GM18868 (cell line): Measurements from ENCODE around the gene OR6X1.
"Not testable (repeated sequence)": the region's sequence is repeated elsewhere in the genome, so short reads cannot be mapped to it uniquely, and the experiment has no call there.

ENCODE experiments used
- ATAC-seq: cut with Tn5 transposase; IDR thresholded peaks from one replicate; pipeline ENCODE4 v1.9.1; 2021; ENCODE audit warnings: mild to moderate bottlenecking, moderate library complexity; ENCODE audit not compliant: unreplicated experiment

OR6X1 gene

GRCh38 chr11:123755344-123755743 is 1.0 kb upstream of the OR6X1 start:
- ATAC-seq = no peak

- no peak for ATAC-seq
These were observed 1.2 kb downstream of the OR6X1 start for GRCh38 chr11:123753110-123753509.

- no peak for ATAC-seq
These were observed 2.5 kb downstream of the OR6X1 start for GRCh38 chr11:123751781-123752180.

GRCh38 chr11:123748349-123748748 is 6.0 kb downstream of the OR6X1 start:
- ATAC-seq = not testable (repeated sequence)

DNA sequence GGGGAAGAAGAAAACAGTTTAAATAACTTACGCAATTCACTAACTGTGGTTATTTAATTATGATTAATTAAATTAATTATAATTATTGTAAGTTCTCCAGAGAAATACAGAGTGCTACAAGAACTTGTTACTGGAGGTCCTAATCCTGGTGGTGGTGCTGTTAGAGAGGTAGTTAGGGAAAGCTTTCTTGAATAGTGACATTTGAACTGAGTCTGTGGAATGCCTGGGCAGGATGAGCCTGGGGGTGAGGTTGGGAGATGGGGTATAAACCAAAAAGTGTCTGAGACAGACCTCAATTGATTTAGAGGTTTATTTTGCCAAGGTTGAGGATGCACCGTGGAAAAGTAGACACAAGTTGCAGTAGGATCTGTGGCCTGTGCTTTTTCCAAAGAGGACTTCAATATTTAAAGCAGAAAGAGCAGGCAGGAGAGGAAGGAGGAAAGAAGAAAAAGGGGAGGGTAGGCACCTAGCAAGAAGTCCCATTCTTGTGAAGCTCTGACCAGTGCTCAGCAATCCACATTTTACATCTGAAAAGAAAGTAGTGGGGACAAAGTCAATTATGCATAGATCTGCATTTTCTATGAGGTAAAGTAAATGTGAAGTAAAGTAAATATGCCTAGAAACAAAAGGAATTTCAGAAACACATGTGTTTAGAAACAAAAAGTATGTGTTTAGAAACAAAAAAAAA is 8.4 kb downstream of the OR6X1 start:
- no peak for ATAC-seq

DNA sequence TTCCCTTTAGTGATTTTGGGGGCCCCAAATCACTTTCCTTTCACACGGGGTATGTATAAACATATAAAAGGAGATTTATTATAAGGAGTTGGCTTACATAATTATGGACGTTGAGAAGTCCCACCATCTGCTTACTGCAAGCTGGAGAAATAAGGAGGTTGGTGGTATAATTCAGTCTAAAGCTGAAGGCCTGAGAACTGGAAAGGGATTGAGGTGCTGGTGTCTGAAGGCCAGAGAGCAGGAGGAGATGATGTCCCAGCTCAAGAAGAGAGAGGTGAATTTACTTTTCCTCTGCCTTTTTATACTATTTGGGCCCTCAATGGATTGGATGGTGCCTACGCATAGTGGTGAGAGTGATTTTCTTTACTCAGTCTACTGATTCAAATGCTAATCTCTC is 11.6 kb downstream of the OR6X1 start:
- ATAC-seq = no peak

DNA sequence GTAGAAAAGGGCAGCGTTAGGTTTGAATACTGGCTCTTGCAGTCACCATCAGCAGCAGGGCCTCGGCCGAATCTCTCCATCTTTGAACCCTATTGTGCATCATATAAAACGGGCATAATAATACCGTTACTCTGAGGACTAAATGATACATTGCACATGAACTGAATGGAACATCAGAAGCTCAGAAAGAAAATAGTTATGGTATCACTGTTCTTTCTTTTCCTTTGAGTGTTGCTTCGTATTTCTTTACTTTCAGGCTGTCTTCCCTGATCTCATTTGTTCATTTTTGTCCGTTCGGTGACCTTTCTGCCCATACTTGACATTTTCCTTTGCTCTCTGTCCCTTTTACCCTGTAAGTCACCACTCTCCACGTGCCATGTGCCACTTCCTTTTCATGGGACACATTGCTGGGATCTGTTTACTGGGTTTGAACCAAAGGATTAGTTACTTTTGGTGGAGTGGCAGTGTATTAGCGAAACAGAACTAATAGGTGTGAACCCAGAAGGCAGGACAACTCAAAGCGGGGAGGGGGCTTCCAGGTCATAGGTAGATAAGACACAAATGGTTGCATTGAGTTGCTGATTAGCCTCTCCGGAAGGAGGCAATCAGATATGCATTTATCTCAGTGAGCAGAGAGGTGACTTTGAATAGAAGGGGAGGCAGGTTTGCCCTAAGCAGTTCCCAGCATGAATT is 12.1 kb downstream of the OR6X1 start:
- ATAC-seq = no peak

GRCh38 chr11:123741159-123742030 is 12.9 kb downstream of the OR6X1 start, which contains the start of gene ZNF202:
TSS of gene ZNF202 (minus strand) at chr11:123741660. CDS start at chr11:123730888, 10,772 bp downstream.
- peak; percentile 99 for ATAC-seq

GRCh38 chr11:123740787-123741158 is 13.5 kb downstream of the OR6X1 start:
- no peak for ATAC-seq

DNA sequence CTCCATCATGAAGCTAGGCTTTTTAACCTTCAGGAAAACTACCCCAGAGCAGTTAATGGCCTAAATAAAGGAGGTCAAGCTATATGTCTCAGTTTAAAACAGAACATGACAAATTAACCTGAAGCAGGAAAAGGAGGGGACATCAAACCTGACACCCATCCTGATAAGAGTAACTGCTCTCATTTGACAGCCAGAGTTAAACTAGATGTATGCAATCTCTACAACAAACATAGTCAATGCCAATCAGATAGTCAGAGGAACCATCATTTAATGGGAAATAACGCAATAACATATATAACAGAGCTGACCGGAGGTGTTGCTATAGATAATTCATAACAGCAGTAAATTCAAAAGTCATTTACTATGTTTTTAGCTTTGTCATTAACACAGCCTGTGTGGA is 15.9 kb downstream of the OR6X1 start:
- no peak for ATAC-seq

GRCh38 chr11:123736769-123737168 is 17.5 kb downstream of the OR6X1 start:
- ATAC-seq = no peak

DNA sequence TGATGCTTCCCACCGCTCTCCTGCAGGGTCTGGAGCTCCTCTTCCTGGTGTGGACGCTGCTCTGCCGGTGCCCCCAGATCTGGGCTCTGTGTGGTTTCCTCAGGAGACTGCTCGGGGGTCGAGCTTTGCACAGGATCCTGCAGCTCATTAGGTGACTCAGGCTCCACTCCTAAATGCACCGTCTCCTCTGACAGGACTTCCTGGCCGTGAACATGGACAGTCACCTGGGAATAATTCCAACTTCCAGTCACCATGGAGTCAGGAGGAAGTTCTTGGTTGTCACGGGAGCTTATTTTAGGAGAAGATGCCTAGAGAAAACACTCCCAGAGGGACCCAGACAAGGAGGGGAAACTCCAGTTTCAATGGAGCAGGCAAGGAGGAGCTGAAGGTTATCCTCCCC is 24.7 kb downstream of the OR6X1 start:
- no peak for ATAC-seq

- ATAC-seq = no peak
These were observed 28.2 kb downstream of the OR6X1 start for GRCh38 chr11:123725995-123726655.

GRCh38 chr11:123719452-123719851 is 34.9 kb downstream of the OR6X1 start:
- no peak for ATAC-seq

- no peak for ATAC-seq
These were observed 35.8 kb downstream of the OR6X1 start for GRCh38 chr11:123718469-123718868.

- ATAC-seq = no peak
These were observed 36.3 kb downstream of the OR6X1 start for GRCh38 chr11:123718063-123718462.

DNA sequence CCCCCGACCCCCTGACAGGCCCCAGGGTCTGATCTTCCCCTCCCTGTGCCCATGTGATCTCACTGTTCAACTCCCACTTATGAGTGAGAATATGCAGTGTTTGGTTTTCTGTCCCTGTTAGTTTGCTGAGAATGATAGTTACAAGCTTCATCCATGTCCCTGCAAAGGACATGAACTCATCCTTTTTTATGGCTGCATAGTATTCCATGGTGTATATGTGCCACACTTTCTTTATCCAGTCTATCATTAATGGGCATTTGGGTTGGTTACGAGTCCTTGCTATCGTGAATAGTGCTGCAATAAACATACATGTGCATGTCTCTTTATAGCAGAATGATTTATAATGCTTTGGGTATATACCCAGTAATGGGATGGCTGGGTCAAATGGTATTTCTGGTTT is 41.7 kb downstream of the OR6X1 start:
- ATAC-seq = not testable (repeated sequence)

DNA sequence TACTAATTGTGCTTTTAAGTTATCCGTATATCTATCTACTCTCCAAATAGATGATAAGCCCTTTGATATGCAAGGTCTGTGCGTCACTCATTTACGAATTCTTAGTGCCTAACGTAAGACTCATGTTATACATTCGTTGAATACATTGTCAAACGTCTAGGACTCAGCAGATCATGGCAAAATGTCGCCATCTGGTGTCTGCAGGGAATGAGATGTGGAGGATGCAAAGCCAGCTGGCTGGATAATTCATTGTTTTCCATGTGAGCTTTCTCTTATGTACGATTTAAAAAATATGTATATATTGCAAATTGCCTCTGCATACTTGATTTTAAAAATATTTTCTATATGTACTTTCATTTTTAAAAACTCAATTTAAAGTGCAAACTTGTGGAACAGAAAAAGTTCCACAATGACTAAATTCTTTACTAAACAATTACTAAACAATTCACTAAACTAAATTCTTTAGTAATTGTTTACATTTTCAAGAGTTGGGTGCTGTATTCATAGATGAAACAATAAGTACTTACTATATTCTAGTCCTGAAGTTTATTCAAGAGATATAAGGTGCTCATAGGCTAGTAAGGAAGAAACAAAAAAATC is 46.6 kb downstream of the OR6X1 start:
- peak; percentile 66 for ATAC-seq

DNA sequence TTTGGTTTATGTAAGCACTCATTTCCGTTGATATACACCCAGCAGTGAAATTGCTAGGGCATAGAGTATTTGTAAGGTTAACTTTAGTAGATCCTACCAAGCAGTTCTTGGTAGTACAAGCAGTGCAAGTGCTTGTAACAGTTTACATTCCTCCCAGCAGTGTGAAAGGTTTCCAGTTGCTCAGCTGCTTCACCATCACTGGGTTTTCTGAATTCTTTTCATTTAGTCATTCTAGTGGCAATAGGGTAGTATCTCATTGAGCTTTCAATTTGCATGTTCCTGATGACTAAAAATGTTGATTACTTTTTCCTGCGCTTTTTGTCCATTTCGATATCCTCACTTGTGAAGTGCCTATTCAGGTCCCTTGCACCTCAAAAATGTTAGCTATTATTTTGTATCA is 47.1 kb downstream of the OR6X1 start:
- ATAC-seq = no peak

GRCh38 chr11:123704341-123704740 is 50.0 kb downstream of the OR6X1 start:
- ATAC-seq = no peak
